ENCODE results near the gene ITGAD.
"Not testable (repeated sequence)": the region's sequence is repeated elsewhere in the genome, so short reads cannot be mapped to it uniquely, and the experiment has no call there.

The ITGAD gene

GRCh38 chr16:31429796-31430195 lies 36.7 kb downstream of the ITGAD start:
- TF ChIP-seq, protein P1, sequence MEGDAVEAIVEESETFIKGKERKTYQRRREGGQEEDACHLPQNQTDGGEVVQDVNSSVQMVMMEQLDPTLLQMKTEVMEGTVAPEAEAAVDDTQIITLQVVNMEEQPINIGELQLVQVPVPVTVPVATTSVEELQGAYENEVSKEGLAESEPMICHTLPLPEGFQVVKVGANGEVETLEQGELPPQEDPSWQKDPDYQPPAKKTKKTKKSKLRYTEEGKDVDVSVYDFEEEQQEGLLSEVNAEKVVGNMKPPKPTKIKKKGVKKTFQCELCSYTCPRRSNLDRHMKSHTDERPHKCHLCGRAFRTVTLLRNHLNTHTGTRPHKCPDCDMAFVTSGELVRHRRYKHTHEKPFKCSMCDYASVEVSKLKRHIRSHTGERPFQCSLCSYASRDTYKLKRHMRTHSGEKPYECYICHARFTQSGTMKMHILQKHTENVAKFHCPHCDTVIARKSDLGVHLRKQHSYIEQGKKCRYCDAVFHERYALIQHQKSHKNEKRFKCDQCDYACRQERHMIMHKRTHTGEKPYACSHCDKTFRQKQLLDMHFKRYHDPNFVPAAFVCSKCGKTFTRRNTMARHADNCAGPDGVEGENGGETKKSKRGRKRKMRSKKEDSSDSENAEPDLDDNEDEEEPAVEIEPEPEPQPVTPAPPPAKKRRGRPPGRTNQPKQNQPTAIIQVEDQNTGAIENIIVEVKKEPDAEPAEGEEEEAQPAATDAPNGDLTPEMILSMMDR (conservative IDR thresholded peaks at IDR 0.05; ENCODE audit: low read depth, low read length), result no peak
- no peak for DNase-seq (ENCODE audit: low read depth)
- no peak overlapping the region for H3K4me3 ChIP-seq (ENCODE audit: low read depth, low read length)

GRCh38 chr16:31430380-31431052 lies 37.4 kb downstream of the ITGAD start:
- DNase-seq (ENCODE audit: low read depth), result no peak
- TF ChIP-seq, protein P1 (conservative IDR thresholded peaks at IDR 0.05; ENCODE audit: low read depth, low read length), result no peak
- no peak overlapping the region for H3K4me3 ChIP-seq (ENCODE audit: low read depth, low read length)

DNA sequence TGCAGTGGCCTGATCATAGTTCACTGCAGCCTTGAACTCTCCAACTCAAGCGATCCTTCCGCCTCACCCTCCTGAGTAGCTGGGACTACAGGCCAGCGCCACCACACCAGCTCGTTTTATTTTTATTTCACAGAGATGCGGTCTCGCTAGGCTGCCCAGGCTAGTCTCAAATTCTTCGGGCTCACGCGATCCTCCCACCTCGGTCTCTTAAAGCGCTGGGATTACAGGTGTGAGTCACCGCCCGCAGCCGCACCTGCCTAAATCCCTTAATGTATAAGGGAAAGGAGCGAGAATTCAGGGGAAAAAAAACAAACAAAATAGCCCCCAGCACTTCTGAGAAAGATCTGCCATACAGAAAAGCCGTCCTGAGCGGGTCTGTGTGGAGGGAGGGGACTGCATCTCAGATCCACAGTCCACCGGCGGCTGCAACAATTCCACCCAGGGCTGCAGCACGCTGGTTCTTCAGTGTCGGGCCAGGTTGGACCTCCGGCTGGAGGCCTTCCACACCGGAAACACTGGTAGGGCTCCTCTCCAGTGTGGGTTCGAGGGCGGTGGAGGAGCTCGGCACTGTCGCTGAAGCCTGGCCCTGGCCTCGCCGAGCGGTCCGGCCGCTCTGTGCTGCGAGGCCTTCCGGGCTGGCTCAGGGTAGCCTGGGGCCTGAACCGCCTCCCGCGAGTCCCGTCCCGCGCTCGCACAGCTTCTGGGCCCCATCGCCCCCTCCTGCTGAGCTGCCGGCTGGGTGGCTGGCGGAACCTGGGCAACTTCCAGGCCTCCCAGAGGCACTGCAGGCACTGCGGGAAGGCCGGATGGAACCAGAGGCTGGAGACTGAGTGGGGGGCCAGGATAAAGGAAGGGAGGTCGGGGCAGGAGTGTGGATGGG lies 42.4 kb downstream of the ITGAD start:
- TF ChIP-seq, protein P1 (conservative IDR thresholded peaks at IDR 0.05; ENCODE audit: low read depth, low read length), result no peak
- no peak for DNase-seq (ENCODE audit: low read depth)
- H3K4me3 ChIP-seq (ENCODE audit: low read depth, low read length), result no peak overlapping the region

GRCh38 chr16:31436221-31437045 lies 43.3 kb downstream of the ITGAD start:
- H3K4me3 ChIP-seq (ENCODE audit: low read depth, low read length), result no peak overlapping the region
- TF ChIP-seq, protein P1 (conservative IDR thresholded peaks at IDR 0.05; ENCODE audit: low read depth, low read length), result no peak
- no peak for DNase-seq (ENCODE audit: low read depth)

DNA sequence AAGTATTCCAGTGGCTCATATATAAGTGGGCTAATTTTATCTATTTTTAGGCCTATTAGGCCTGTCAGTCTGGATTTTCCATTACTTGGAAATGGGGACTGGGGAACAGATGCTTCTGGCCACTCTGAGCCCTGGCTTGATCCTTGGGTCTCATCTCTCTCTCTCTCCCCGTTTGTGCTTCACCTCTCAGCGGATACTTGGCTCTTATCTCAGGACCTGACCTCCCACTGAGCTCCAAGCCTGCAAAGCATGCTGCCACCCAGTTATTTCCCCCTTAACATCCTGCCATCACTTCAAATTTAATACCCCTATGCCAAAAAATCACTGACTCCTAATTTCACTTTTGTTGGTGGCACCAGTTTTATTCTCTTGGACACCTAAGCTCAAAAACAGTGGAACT lies 45.3 kb downstream of the ITGAD start:
- no peak overlapping the region for H3K4me3 ChIP-seq (ENCODE audit: low read depth, low read length)
- TF ChIP-seq, protein P1 (conservative IDR thresholded peaks at IDR 0.05; ENCODE audit: low read depth, low read length), result no peak
- no peak for DNase-seq (ENCODE audit: low read depth)

DNA sequence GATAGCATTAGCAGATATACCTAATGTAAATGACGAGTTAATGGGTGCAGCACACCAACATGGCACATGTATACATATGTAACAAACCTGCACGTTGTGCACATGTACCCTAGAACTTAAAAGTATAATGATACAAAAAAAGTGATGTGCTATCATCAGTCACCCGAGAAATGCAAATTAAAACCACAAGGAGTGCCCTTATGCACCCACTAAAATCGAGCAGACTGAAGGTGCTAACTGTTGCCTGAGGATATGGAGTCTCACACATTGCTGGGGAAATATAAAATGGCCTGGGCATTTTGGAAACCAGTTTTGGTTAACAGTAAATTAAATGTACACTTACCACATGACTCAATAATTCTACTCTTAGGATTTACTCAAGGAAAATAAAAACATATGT lies 45.9 kb downstream of the ITGAD start:
- not testable (repeated sequence) for H3K4me3 ChIP-seq (ENCODE audit: low read depth, low read length); DNase-seq (ENCODE audit: low read depth)

DNA sequence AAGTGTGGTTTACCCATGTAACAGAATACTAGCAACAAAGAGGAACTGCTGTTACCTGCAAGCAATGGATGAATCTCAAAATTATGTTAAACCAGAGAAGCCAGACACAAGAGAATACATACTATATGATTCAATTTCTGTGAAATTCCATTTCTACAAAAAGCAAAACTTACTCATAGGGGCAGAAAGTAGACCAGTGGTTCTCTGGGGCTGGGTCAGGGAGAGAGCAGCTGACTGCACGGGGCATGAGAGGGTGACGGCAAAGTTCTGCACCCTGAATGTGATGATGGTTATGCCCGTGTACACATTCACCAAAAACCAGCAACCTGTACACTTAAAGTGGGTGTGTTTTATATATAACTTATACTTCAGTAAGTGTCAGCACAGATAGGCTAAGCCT lies 46.4 kb downstream of the ITGAD start:
- no peak overlapping the region for H3K4me3 ChIP-seq (ENCODE audit: low read depth, low read length)
- TF ChIP-seq, protein P1 (conservative IDR thresholded peaks at IDR 0.05; ENCODE audit: low read depth, low read length), result no peak
- no peak for DNase-seq (ENCODE audit: low read depth)
